ENCODE measurements around the gene CDC34. TPM values are rescaled to one million over a fixed set of nuclear protein-coding genes. Genes with fewer than 3 reads are reported as not detected.

CDC34 gene
- total RNA-seq, 2 donors from 2014 or later, result 128 to 138 TPM

GRCh38 chr19:572140-572742, 40.7 kb downstream of the CDC34 start, which contains the start of gene BSG:
BSG (plus strand) TSS chr19:572596; CDS start chr19:572635, 39 bp downstream.
- peak within 1 kb of the TSS; percentile 96 for H3K27ac ChIP-seq (ENCODE audit: low read depth, low read length)
- peaks cover 20% of the 10 kb centered on the region for H3K36me3 ChIP-seq (ENCODE audit: control insufficient read depth, insufficient read depth, low read length)
- 0 to 1% methylated on average over 48 to 79 of the region's 79 CpGs for WGBS, 2 experiments (ENCODE audit: insufficient coverage in 1 of 2, insufficient read length in 1 of 2)
- peak; percentile 99 for DNase-seq
- H3K4me3 Mint-ChIP-seq, result peak within 1 kb of the TSS; percentile 88
- peaks cover 18% of the 10 kb centered on the region for H3K4me1 Mint-ChIP-seq
- peaks cover 12% of the 10 kb centered on the region for H3K36me3 Mint-ChIP-seq (ENCODE audit: low read depth)
- peaks cover 3% of the 10 kb centered on the region for H3K4me1 ChIP-seq (ENCODE audit: control insufficient read depth, insufficient read depth, low read length)
- H3K27me3 Mint-ChIP-seq (ENCODE audit: insufficient read depth), result peaks cover 9% of the 10 kb centered on the region
- no peaks in the 10 kb centered on the region for H3K27me3 ChIP-seq (ENCODE audit: control insufficient read depth, insufficient read depth, low read length, poor library complexity, severe bottlenecking)
- peak within 1 kb of the TSS; percentile 91 for H3K4me3 ChIP-seq (ENCODE audit: low read length)
- H3K27ac Mint-ChIP-seq, result peak within 1 kb of the TSS; percentile 97
- no peak for TF ChIP-seq CTCF (conservative IDR thresholded peaks at IDR 0.05)
- no peaks in the 10 kb centered on the region for H3K9me3 ChIP-seq (ENCODE audit: control insufficient read depth, low read length)
- H3K9ac ChIP-seq (ENCODE audit: extremely low read depth, low read length, poor library complexity, severe bottlenecking), result peak within 1 kb of the TSS; percentile 98
- peaks cover 9% of the 10 kb centered on the region for H3K9me3 Mint-ChIP-seq

GRCh38 chr19:572743-573518, 41.4 kb downstream of the CDC34 start:
- peaks cover 9% of the 10 kb centered on the region for H3K27me3 Mint-ChIP-seq (ENCODE audit: insufficient read depth)
- peaks cover 12% of the 10 kb centered on the region for H3K36me3 Mint-ChIP-seq (ENCODE audit: low read depth)
- TF ChIP-seq CTCF (conservative IDR thresholded peaks at IDR 0.05), result no peak
- peak; percentile 73 for DNase-seq
- Histone ChIP-seq H3K9me3 (ENCODE audit: control insufficient read depth, low read length) (no peaks in the 10 kb centered on the region), H3K27me3 (ENCODE audit: control insufficient read depth, insufficient read depth, low read length, poor library complexity, severe bottlenecking) (no peaks in the 10 kb centered on the region), H3K36me3 (ENCODE audit: control insufficient read depth, insufficient read depth, low read length) (peaks cover 18% of the 10 kb centered on the region), H3K4me3 (ENCODE audit: low read length) (peak overlapping the region; percentile 91), H3K27ac (ENCODE audit: low read depth, low read length) (peak overlapping the region; percentile 75), H3K4me1 (ENCODE audit: control insufficient read depth, insufficient read depth, low read length) (peaks cover 3% of the 10 kb centered on the region), H3K9ac (ENCODE audit: extremely low read depth, low read length, poor library complexity, severe bottlenecking) (peak overlapping the region; percentile 98)
- H3K4me1 Mint-ChIP-seq, result peaks cover 18% of the 10 kb centered on the region
- 0% methylated on average over 26 to 55 of the region's 55 CpGs for WGBS, 2 experiments (ENCODE audit: insufficient coverage in 1 of 2, insufficient read length in 1 of 2)
- peak overlapping the region; percentile 90 for H3K27ac Mint-ChIP-seq
- peaks cover 9% of the 10 kb centered on the region for H3K9me3 Mint-ChIP-seq
- H3K4me3 Mint-ChIP-seq, result peak overlapping the region; percentile 88

- H3K27me3 ChIP-seq (ENCODE audit: control insufficient read depth, insufficient read depth, low read length, poor library complexity, severe bottlenecking), result no peaks in the 10 kb centered on the region
- peak overlapping the region; percentile 91 for H3K4me3 ChIP-seq (ENCODE audit: low read length)
- H3K36me3 Mint-ChIP-seq (ENCODE audit: low read depth), result peaks cover 15% of the 10 kb centered on the region
- peak overlapping the region; percentile 89 for H3K27ac Mint-ChIP-seq
- peaks cover 18% of the 10 kb centered on the region for H3K4me1 Mint-ChIP-seq
- no peaks in the 10 kb centered on the region for H3K9me3 ChIP-seq (ENCODE audit: control insufficient read depth, low read length)
- H3K4me1 ChIP-seq (ENCODE audit: control insufficient read depth, insufficient read depth, low read length), result peaks cover 3% of the 10 kb centered on the region
- no peak for TF ChIP-seq CTCF (conservative IDR thresholded peaks at IDR 0.05)
- peak overlapping the region; percentile 75 for H3K27ac ChIP-seq (ENCODE audit: low read depth, low read length)
- 2 to 5% methylated on average over 12 to 15 of the region's 15 CpGs for WGBS, 2 experiments (ENCODE audit: insufficient coverage in 1 of 2, insufficient read length in 1 of 2)
- peaks cover 9% of the 10 kb centered on the region for H3K9me3 Mint-ChIP-seq
- H3K36me3 ChIP-seq (ENCODE audit: control insufficient read depth, insufficient read depth, low read length), result peaks cover 22% of the 10 kb centered on the region
- peak overlapping the region; percentile 88 for H3K4me3 Mint-ChIP-seq
- peak overlapping the region; percentile 98 for H3K9ac ChIP-seq (ENCODE audit: extremely low read depth, low read length, poor library complexity, severe bottlenecking)
- DNase-seq, result no peak
- peaks cover 9% of the 10 kb centered on the region for H3K27me3 Mint-ChIP-seq (ENCODE audit: insufficient read depth)
These were observed 41.9 kb downstream of the CDC34 start for GRCh38 chr19:573519-573825.
